HL-60 (cell line): Measurements from ENCODE around the gene UFD1.

Experiments used
- DNase-seq, 2 experiments: peaks; one replicate each; pipeline ENCODE4 v3.0.0-alpha.2; 2010 to 2020; ENCODE audit warnings: low read depth in 1 of 2, low spot score in 1 of 2
- H3K27ac ChIP-seq: fragments of 250-450 bp; sonication (Bioruptor Pico); replicated peaks from 2 replicates; pipeline ENCODE4 v1.5.1; 2020; ENCODE audit warnings: mild to moderate bottlenecking, moderate library complexity
- H3K27me3 ChIP-seq: fragments of 250-450 bp; sonication (Bioruptor Pico); 2 replicates; pipeline ENCODE4 v1.5.1; 2021; ENCODE audit warnings: mild to moderate bottlenecking, moderate library complexity; ENCODE audit not compliant: insufficient read depth, poor library complexity, severe bottlenecking
- H3K4me3 ChIP-seq: replicated peaks from 2 replicates; pipeline ENCODE4 v1.5.1; 2011; ENCODE audit warnings: mild to moderate bottlenecking, control low read depth, low read length; ENCODE audit not compliant: insufficient read depth
- CTCF ChIP-seq: IDR thresholded peaks from one replicate; pipeline ENCODE4 v1.5.1; 2011; ENCODE audit warnings: low read length, control low read depth, inconsistent platforms; ENCODE audit not compliant: insufficient read depth
- GABPA ChIP-seq: IDR thresholded peaks from 2 replicates; pipeline ENCODE4 v1.6.1; 2012; ENCODE audit warnings: low read depth
- POLR2AphosphoS5 ChIP-seq: IDR thresholded peaks from 2 replicates; pipeline ENCODE4 v1.6.1; 2012; ENCODE audit warnings: low read depth
- REST ChIP-seq: IDR thresholded peaks from 2 replicates; pipeline ENCODE4 v1.6.1; 2012; ENCODE audit warnings: low read depth; ENCODE audit not compliant: insufficient replicate concordance
- SPI1 ChIP-seq: IDR thresholded peaks from 2 replicates; pipeline ENCODE4 v1.6.1; 2012; ENCODE audit warnings: low read depth, mild to moderate bottlenecking, borderline replicate concordance

Gene UFD1

GRCh38 chr22:19457828-19458428 lies 21.1 kb downstream of the UFD1 start:
- no peak overlapping the region for H3K4me3 ChIP-seq
- H3K27me3 ChIP-seq: no peaks in the 10 kb centered on the region
- no peak for TF ChIP-seq REST
- TF ChIP-seq CTCF: no peak
- no peak for TF ChIP-seq GABPA
- no peak for TF ChIP-seq SPI1
- TF ChIP-seq POLR2AphosphoS5: no peak
- DNase-seq: no peak
- H3K27ac ChIP-seq: no peak overlapping the region

- no peak for TF ChIP-seq POLR2AphosphoS5
- no peak for TF ChIP-seq REST
- no peak for TF ChIP-seq GABPA
- no peak for TF ChIP-seq CTCF
- no peak for TF ChIP-seq SPI1
- H3K27me3 ChIP-seq: no peaks in the 10 kb centered on the region
These were observed 22.5 kb downstream of the UFD1 start for GRCh38 chr22:19456541-19456940.

GRCh38 chr22:19455585-19456370 lies 23.2 kb downstream of the UFD1 start:
- DNase-seq: no peak
- H3K27ac ChIP-seq: no peak overlapping the region
- no peak overlapping the region for H3K4me3 ChIP-seq
- TF ChIP-seq SPI1: no peak
- no peak for TF ChIP-seq CTCF
- no peak for TF ChIP-seq POLR2AphosphoS5
- H3K27me3 ChIP-seq: no peaks in the 10 kb centered on the region

More at GRCh38 chr22:19456541-19456940, 22.5 kb downstream of the UFD1 start:
- no peak overlapping the region for H3K27ac ChIP-seq
- DNase-seq: no peak
- H3K4me3 ChIP-seq: no peak overlapping the region
